Osteoblast (primary cell): ENCODE results near the gene FRK. TPM values are rescaled to one million over a fixed set of nuclear protein-coding genes. Genes with fewer than 3 reads are reported as not detected.

Source experiments
- DNase-seq: peaks from one replicate; pipeline ENCODE4 v3.0.0; 2011; ENCODE audit warnings: low spot score, mixed read lengths; ENCODE audit not compliant: insufficient read length; ENCODE audit errors: missing footprints
- H2AFZ ChIP-seq: 2 replicates; pipeline ENCODE4 v1.6.0; 2011; ENCODE audit warnings: mild to moderate bottlenecking, low read length
- H3K27ac ChIP-seq: 2 replicates; pipeline ENCODE4 v1.5.1; 2011; ENCODE audit warnings: mild to moderate bottlenecking, low read depth, low read length, moderate library complexity
- H3K27me3 ChIP-seq: 2 replicates; pipeline ENCODE4 v1.6.0; 2012; ENCODE audit warnings: mild to moderate bottlenecking, control low read depth, inconsistent platforms, low read length, moderate library complexity; ENCODE audit not compliant: insufficient read depth
- H3K36me3 ChIP-seq: 2 replicates; pipeline ENCODE4 v1.5.1; 2011; ENCODE audit warnings: mild to moderate bottlenecking, low read length, control low read depth, moderate library complexity; ENCODE audit not compliant: insufficient read depth
- H3K4me1 ChIP-seq: 2 replicates; pipeline ENCODE4 v1.5.1; 2011; ENCODE audit warnings: mild to moderate bottlenecking, low read length, control low read depth, moderate library complexity; ENCODE audit not compliant: insufficient read depth
- H3K4me2 ChIP-seq: 2 replicates; pipeline ENCODE4 v1.6.0; 2011; ENCODE audit warnings: mild to moderate bottlenecking, low read length; ENCODE audit not compliant: insufficient read depth
- H3K4me3 ChIP-seq: fragments of 200-600 bp; sonication (generic); 3 replicates; pipeline ENCODE4 v1.5.1; 2012; ENCODE audit warnings: mild to moderate bottlenecking, low read length, inconsistent platforms; ENCODE audit not compliant: insufficient read depth
- H3K79me2 ChIP-seq: 2 replicates; pipeline ENCODE4 v1.6.0; 2012; ENCODE audit warnings: mild to moderate bottlenecking, low read length, control low read depth, inconsistent platforms; ENCODE audit not compliant: insufficient read depth
- H3K9me3 ChIP-seq: 2 replicates; pipeline ENCODE4 v1.5.1; 2011; ENCODE audit warnings: low read depth, low read length, control low read depth
- H4K20me1 ChIP-seq: 2 replicates; pipeline ENCODE4 v1.6.0; 2012; ENCODE audit warnings: mild to moderate bottlenecking, low read length, control low read depth; ENCODE audit not compliant: insufficient read depth
- total RNA-seq: library from RNA; depleted of rRNA; stranded (reverse); fragments of >200 nt; gene quantifications from 2 replicates; pipeline ENCODE4 v1.2.3, GENCODE V29; 2012
- TF ChIP-seq, protein P1 (sequence below): IDR thresholded peaks from 2 replicates; pipeline ENCODE4 v1.5.1; 2011; ENCODE audit warnings: mild to moderate bottlenecking, low read depth, low read length, moderate library complexity; ENCODE audit errors: extremely low read depth

FRK gene
- total RNA-seq, 1 donor, result 1.1 TPM

DNA sequence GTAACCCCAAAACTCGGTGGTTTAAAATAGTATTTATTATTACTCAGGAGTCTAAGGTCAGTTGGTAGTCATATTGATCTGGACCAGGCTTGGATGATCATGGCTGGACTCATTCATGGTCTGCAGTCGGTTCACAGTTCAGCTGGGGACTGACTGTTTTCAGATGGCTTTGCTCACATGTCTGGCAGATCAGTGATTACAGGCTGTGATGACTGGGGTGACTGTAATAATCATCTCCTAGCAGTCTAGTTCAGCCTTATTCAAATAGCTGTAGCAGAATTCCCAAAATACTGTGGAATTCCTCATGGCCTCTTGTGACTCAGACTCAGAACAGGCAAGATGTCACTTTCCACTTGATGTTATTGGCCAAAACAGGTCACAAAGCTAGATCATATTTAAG is 23.6 kb upstream of the FRK start:
- DNase-seq, result no peak
- Histone ChIP-seq H3K4me2 (no peak overlapping the region), H3K9me3 (no peaks in the 10 kb centered on the region), H2AFZ (no peak overlapping the region), H4K20me1 (no peaks in the 10 kb centered on the region), H3K27ac (no peak overlapping the region), H3K4me3 (no peak overlapping the region), H3K79me2 (no peaks in the 10 kb centered on the region), H3K27me3 (no peaks in the 10 kb centered on the region), H3K4me1 (no peaks in the 10 kb centered on the region), H3K36me3 (no peaks in the 10 kb centered on the region)
- TF ChIP-seq, protein P1, sequence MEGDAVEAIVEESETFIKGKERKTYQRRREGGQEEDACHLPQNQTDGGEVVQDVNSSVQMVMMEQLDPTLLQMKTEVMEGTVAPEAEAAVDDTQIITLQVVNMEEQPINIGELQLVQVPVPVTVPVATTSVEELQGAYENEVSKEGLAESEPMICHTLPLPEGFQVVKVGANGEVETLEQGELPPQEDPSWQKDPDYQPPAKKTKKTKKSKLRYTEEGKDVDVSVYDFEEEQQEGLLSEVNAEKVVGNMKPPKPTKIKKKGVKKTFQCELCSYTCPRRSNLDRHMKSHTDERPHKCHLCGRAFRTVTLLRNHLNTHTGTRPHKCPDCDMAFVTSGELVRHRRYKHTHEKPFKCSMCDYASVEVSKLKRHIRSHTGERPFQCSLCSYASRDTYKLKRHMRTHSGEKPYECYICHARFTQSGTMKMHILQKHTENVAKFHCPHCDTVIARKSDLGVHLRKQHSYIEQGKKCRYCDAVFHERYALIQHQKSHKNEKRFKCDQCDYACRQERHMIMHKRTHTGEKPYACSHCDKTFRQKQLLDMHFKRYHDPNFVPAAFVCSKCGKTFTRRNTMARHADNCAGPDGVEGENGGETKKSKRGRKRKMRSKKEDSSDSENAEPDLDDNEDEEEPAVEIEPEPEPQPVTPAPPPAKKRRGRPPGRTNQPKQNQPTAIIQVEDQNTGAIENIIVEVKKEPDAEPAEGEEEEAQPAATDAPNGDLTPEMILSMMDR, result no peak

DNA sequence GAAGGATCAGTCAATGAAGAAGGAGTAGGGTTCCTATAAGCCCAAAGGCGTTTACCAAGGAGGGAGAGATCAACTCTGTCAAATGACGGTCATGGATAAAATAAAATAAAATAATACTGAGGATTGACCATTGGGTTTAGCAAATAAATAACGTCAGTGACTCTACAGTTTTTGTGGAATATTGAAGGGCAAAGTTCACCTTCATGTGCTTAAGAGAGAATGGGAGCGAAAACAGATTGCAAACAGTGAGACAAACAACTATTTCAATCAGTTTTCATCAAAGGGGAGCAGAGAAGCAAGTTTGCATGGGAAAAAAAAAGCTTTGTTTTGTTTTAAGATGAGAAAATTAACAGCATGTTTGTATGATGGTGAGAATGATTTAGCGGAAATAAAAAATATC is 22.4 kb upstream of the FRK start:
- H3K79me2 ChIP-seq, result no peaks in the 10 kb centered on the region
- no peak overlapping the region for H3K27ac ChIP-seq
- H2AFZ ChIP-seq, result no peak overlapping the region
- H3K36me3 ChIP-seq, result no peaks in the 10 kb centered on the region
- TF ChIP-seq, protein P1, result no peak
- H4K20me1 ChIP-seq, result no peaks in the 10 kb centered on the region
- no peaks in the 10 kb centered on the region for H3K9me3 ChIP-seq
- H3K4me3 ChIP-seq, result no peak overlapping the region
- H3K27me3 ChIP-seq, result no peaks in the 10 kb centered on the region
- no peak overlapping the region for H3K4me2 ChIP-seq
- DNase-seq, result no peak
- H3K4me1 ChIP-seq, result no peaks in the 10 kb centered on the region

- TF ChIP-seq, protein P1, result no peak
- Histone ChIP-seq H3K27me3 (no peaks in the 10 kb centered on the region), H3K4me2 (no peak overlapping the region), H3K4me3 (no peak overlapping the region), H4K20me1 (no peaks in the 10 kb centered on the region), H3K27ac (no peak overlapping the region), H2AFZ (no peak overlapping the region), H3K36me3 (no peaks in the 10 kb centered on the region), H3K79me2 (no peaks in the 10 kb centered on the region), H3K9me3 (no peaks in the 10 kb centered on the region), H3K4me1 (no peaks in the 10 kb centered on the region)
- DNase-seq, result no peak
Measured at GRCh38 chr6:116078945-116079344, 18.3 kb upstream of the FRK start.

- DNase-seq, result no peak
- no peaks in the 10 kb centered on the region for H3K27me3 ChIP-seq
- no peak overlapping the region for H2AFZ ChIP-seq
- no peak overlapping the region for H3K27ac ChIP-seq
- H3K4me3 ChIP-seq, result no peak overlapping the region
- no peaks in the 10 kb centered on the region for H4K20me1 ChIP-seq
- H3K4me1 ChIP-seq, result no peaks in the 10 kb centered on the region
- H3K79me2 ChIP-seq, result no peaks in the 10 kb centered on the region
- TF ChIP-seq, protein P1, result no peak
- H3K36me3 ChIP-seq, result no peaks in the 10 kb centered on the region
- no peaks in the 10 kb centered on the region for H3K9me3 ChIP-seq
- no peak overlapping the region for H3K4me2 ChIP-seq
Measured at GRCh38 chr6:116078522-116078921, 17.8 kb upstream of the FRK start.
